Epithelial cell of proximal tubule (primary cell): ENCODE measurements around the gene SLC9A5. TPM values are rescaled to one million over a fixed set of nuclear protein-coding genes. Genes with fewer than 3 reads are reported as not detected.

ENCODE experiments used
- DNase-seq: peaks from one replicate; pipeline ENCODE4 v3.0.0-alpha.2; 2011; ENCODE audit warnings: low read depth
- H3K4me3 ChIP-seq: 2 replicates; pipeline ENCODE4 v1.5.1; 2011; ENCODE audit warnings: low read depth, mild to moderate bottlenecking, low read length
- CTCF ChIP-seq: conservative IDR thresholded peaks from 2 replicates; pipeline ENCODE4 v1.5.1; 2012; ENCODE audit warnings: low read depth, mild to moderate bottlenecking, low read length
- total RNA-seq: library from RNA; depleted of rRNA; stranded (reverse); fragments of >200 nt; gene quantifications from 2 replicates; pipeline ENCODE4 v1.2.3, GENCODE V29; 2015

Gene SLC9A5
- total RNA-seq = 0.14 and 0.23 TPM in 2 replicates

- H3K4me3 ChIP-seq = peak within 1 kb of the TSS; percentile 59
- DNase-seq = no peak
Measured at GRCh38 chr16:67248401-67249177, at the start of gene SLC9A5. TSS of gene SLC9A5 (plus strand) at chr16:67248979. CDS start at chr16:67249015, 36 bp downstream.

GRCh38 chr16:67199011-67199807, 49.6 kb upstream of the SLC9A5 start, which contains the start of gene ELMO3:
TSS of gene ELMO3 (plus strand) at chr16:67199131. CDS start at chr16:67199327, 196 bp downstream.
- TF ChIP-seq CTCF = peak; percentile 60
- peak within 1 kb of the TSS; percentile 43 for H3K4me3 ChIP-seq
- DNase-seq = no peak

More at GRCh38 chr16:67248401-67249177, at the start of gene SLC9A5:
- TF ChIP-seq CTCF = no peak

- DNase-seq = no peak
- peak overlapping the region; percentile 43 for H3K4me3 ChIP-seq
- no peak for TF ChIP-seq CTCF
Measured at GRCh38 chr16:67199808-67200198, 49.0 kb upstream of the SLC9A5 start.

GRCh38 chr16:67200491-67200890, 48.3 kb upstream of the SLC9A5 start:
- H3K4me3 ChIP-seq = no peak overlapping the region
- no peak for DNase-seq
- no peak for TF ChIP-seq CTCF

- no peak for TF ChIP-seq CTCF
- DNase-seq = no peak
- H3K4me3 ChIP-seq = no peak overlapping the region
Measured at GRCh38 chr16:67201411-67202345, 47.1 kb upstream of the SLC9A5 start.

GRCh38 chr16:67202426-67202825, 46.4 kb upstream of the SLC9A5 start:
- no peak for DNase-seq
- H3K4me3 ChIP-seq = no peak overlapping the region
- no peak for TF ChIP-seq CTCF
